H1 (cell line): ENCODE results near the gene IL36RN. TPM values are rescaled to one million over a fixed set of nuclear protein-coding genes. Genes with fewer than 3 reads are reported as not detected.

ENCODE experiments used
- CTCF ChIA-PET: fragments of 300-600 bp; sonication (Branson Sonifier 250); formaldehyde crosslinking; loops from one replicate; lab custom pipeline; 2021; ENCODE audit not compliant: partially characterized antibody; lab: Charles Lee
- POLR2A ChIA-PET: fragments of 300-600 bp; sonication (Branson Sonifier 250); formaldehyde crosslinking; loops from one replicate; lab custom pipeline; 2021; ENCODE audit warnings: inconsistent platforms; ENCODE audit not compliant: partially characterized antibody; lab: Charles Lee
- DNase-seq, 2 experiments: peaks; one replicate each; pipeline versions ENCODE4 v3.0.0 to v3.0.0-alpha.2; 2010 to 2022; ENCODE audit warnings: low spot score in 2 of 2, low read depth in 1 of 2, mixed read lengths in 1 of 2
- FAIRE-seq: peaks from 2 replicates; lab custom pipeline; 2011; peaks lifted over from hg19 to GRCh38; lab: Jason Lieb, UNC
- H2AFZ ChIP-seq: 2 replicates; pipeline ENCODE4 v1.8.1; 2012; ENCODE audit warnings: low read length, inconsistent platforms
- H2AK5ac ChIP-seq: 2 replicates; pipeline ENCODE4 v1.6.1; 2013; ENCODE audit warnings: low read depth, low read length
- H2BK120ac ChIP-seq: replicated peaks from 2 replicates; pipeline ENCODE3; 2013; ENCODE audit warnings: low read depth, low read length, inconsistent platforms
- H2BK12ac ChIP-seq: 2 replicates; pipeline ENCODE4 v1.6.1; 2013; ENCODE audit warnings: low read depth, low read length
- H2BK15ac ChIP-seq: 2 replicates; pipeline ENCODE4 v1.6.1; 2013; ENCODE audit warnings: low read length
- H2BK20ac ChIP-seq: 2 replicates; pipeline ENCODE4 v1.6.1; 2013; ENCODE audit warnings: low read length
- H2BK5ac ChIP-seq: 2 replicates; pipeline ENCODE4 v1.6.1; 2013; ENCODE audit warnings: low read depth, low read length
- H3K14ac ChIP-seq: 2 replicates; pipeline ENCODE4 v1.6.1; 2013; ENCODE audit warnings: inconsistent platforms; ENCODE audit not compliant: insufficient read length
- H3K18ac ChIP-seq: 2 replicates; pipeline ENCODE4 v1.6.1; 2013; ENCODE audit warnings: low read length; ENCODE audit errors: extremely low read depth
- H3K23ac ChIP-seq: 2 replicates; pipeline ENCODE4 v1.6.1; 2013; ENCODE audit warnings: inconsistent platforms; ENCODE audit not compliant: insufficient read length
- H3K23me2 ChIP-seq: 2 replicates; pipeline ENCODE4 v1.6.1; 2013; ENCODE audit warnings: low read depth, low read length
- H3K27ac ChIP-seq: 2 replicates; pipeline ENCODE4 v1.6.1; 2011; ENCODE audit warnings: low read depth, low read length, inconsistent platforms
- H3K27me3 ChIP-seq, 4 experiments: replicated peaks in 1 of 4; 1 replicate in 1 of 4; 2 replicates in 3 of 4; pipeline versions ENCODE4 v1.6.1 to v1.8.1; 2011 to 2013; ENCODE audit warnings: low read length in 3 of 4, mild to moderate bottlenecking in 3 of 4, inconsistent platforms in 2 of 4, mixed read lengths in 2 of 4, moderate library complexity in 1 of 4; ENCODE audit not compliant: control insufficient read depth in 3 of 4, insufficient read depth in 3 of 4; ENCODE audit errors: extremely low read depth in 1 of 4
- H3K36me3 ChIP-seq, 4 experiments: 2 replicates each; pipeline versions ENCODE4 v1.6.1 to v1.8.1; 2011 to 2013; ENCODE audit warnings: mild to moderate bottlenecking in 4 of 4, low read length in 3 of 4, moderate library complexity in 2 of 4, control low read depth in 1 of 4, inconsistent platforms in 1 of 4; ENCODE audit not compliant: insufficient read depth in 4 of 4, control insufficient read depth in 2 of 4
- H3K4ac ChIP-seq: replicated peaks from 2 replicates; pipeline ENCODE3; 2013; ENCODE audit warnings: low read length, low read depth, mixed read lengths, inconsistent platforms; ENCODE audit not compliant: insufficient read length
- H3K4me1 ChIP-seq, 4 experiments: replicated peaks in 1 of 4; 1 replicate in 1 of 4; 2 replicates in 3 of 4; pipeline versions ENCODE4 v1.6.1 to v1.8.1; 2011 to 2013; ENCODE audit warnings: low read length in 3 of 4, inconsistent platforms in 2 of 4, mixed read lengths in 1 of 4; ENCODE audit not compliant: insufficient read depth in 4 of 4, control insufficient read depth in 3 of 4
- H3K4me2 ChIP-seq, 2 experiments: 2 replicates each; pipeline versions ENCODE4 v1.6.1 to v1.8.1; 2011 to 2013; ENCODE audit warnings: low read depth in 2 of 2, low read length in 2 of 2, control low read depth in 1 of 2, inconsistent platforms in 1 of 2, mild to moderate bottlenecking in 1 of 2; ENCODE audit not compliant: insufficient read depth in 1 of 2
- H3K4me3 ChIP-seq, 4 experiments: fragments of 200-600, 300-600 bp in 1 of 4; sonication (generic), shearing (Covaris generic), sonication (Bioruptor Twin) in 1 of 4; 2 replicates each; pipeline versions ENCODE4 v1.5.1 to v1.8.1; 2011 to 2016; ENCODE audit warnings: low read length in 4 of 4, low read depth in 3 of 4, control low read depth in 2 of 4, inconsistent platforms in 2 of 4, mild to moderate bottlenecking in 2 of 4, mixed read lengths in 1 of 4, moderate library complexity in 1 of 4; ENCODE audit not compliant: insufficient read depth in 2 of 4; ENCODE audit errors: extremely low read depth in 1 of 4
- H3K56ac ChIP-seq: replicated peaks from 2 replicates; pipeline ENCODE3; 2013; ENCODE audit warnings: low read depth, mild to moderate bottlenecking, mixed read lengths, low read length, inconsistent platforms; ENCODE audit not compliant: insufficient read length
- H3K79me1 ChIP-seq: 2 replicates; pipeline ENCODE4 v1.6.1; 2013; ENCODE audit warnings: low read depth, low read length, control low read depth
- H3K79me2 ChIP-seq, 2 experiments: 2 replicates each; pipeline versions ENCODE4 v1.6.1 to v1.8.1; 2012 to 2013; ENCODE audit warnings: low read length in 2 of 2, mild to moderate bottlenecking in 2 of 2, inconsistent platforms in 1 of 2; ENCODE audit not compliant: insufficient read depth in 2 of 2, control insufficient read depth in 1 of 2
- H3K9ac ChIP-seq, 4 experiments: replicated peaks in 1 of 4; 1 replicate in 1 of 4; 2 replicates in 3 of 4; pipeline versions ENCODE4 v1.6.1 to v1.8.1; 2011 to 2013; ENCODE audit warnings: low read depth in 3 of 4, low read length in 3 of 4, control low read depth in 2 of 4, mild to moderate bottlenecking in 2 of 4, moderate library complexity in 2 of 4, inconsistent platforms in 1 of 4; ENCODE audit errors: extremely low read depth in 1 of 4
- H3K9me3 ChIP-seq, 2 experiments: 2 replicates each; pipeline versions ENCODE4 v1.6.1 to v1.8.1; 2012 to 2013; ENCODE audit warnings: mild to moderate bottlenecking in 2 of 2, moderate library complexity in 2 of 2, control low read depth in 1 of 2, inconsistent platforms in 1 of 2, low read depth in 1 of 2, low read length in 1 of 2, mixed read lengths in 1 of 2; ENCODE audit not compliant: insufficient read depth in 2 of 2
- H4K20me1 ChIP-seq, 2 experiments: replicated peaks in 1 of 2; 2 replicates each; pipeline versions ENCODE3 to v1.8.1; 2011 to 2013; ENCODE audit warnings: inconsistent platforms in 2 of 2, low read length in 2 of 2, mild to moderate bottlenecking in 1 of 2; ENCODE audit not compliant: insufficient read depth in 2 of 2, control insufficient read depth in 1 of 2
- H4K5ac ChIP-seq: 2 replicates; pipeline ENCODE4 v1.6.1; 2013; ENCODE audit warnings: low read length, low read depth, mixed read lengths, inconsistent platforms; ENCODE audit not compliant: insufficient read length
- H4K8ac ChIP-seq: 2 replicates; pipeline ENCODE4 v1.8.0; 2013; ENCODE audit warnings: mild to moderate bottlenecking, moderate library complexity, low read length, inconsistent platforms; ENCODE audit not compliant: insufficient read depth; ENCODE audit errors: extremely low read depth
- H4K91ac ChIP-seq: replicated peaks from 2 replicates; pipeline ENCODE3; 2013; ENCODE audit warnings: low read length, mixed read lengths, inconsistent platforms; ENCODE audit not compliant: insufficient read length
- BACH1 ChIP-seq: IDR thresholded peaks from 2 replicates; pipeline ENCODE4 v1.6.1; 2012; ENCODE audit warnings: low read length, improper control_type of control experiment
- RNF2 ChIP-seq: fragments of 200-900, 300-1000 bp; sonication (generic); IDR thresholded peaks from 2 replicates; pipeline ENCODE4 v1.7.1; 2016; ENCODE audit warnings: borderline replicate concordance, low read depth, mild to moderate bottlenecking, antibody characterized with exemption, low read length; ENCODE audit not compliant: poor library complexity, severe bottlenecking; ENCODE audit errors: missing control alignments
- WGBS, 2 experiments: shearing (Covaris generic) in 1 of 2; methylation state at CpG; one replicate each; pipeline versions ENCODE4 v1.1.6 to v1.1.7; 2013 to 2015; ENCODE audit warnings: low lambda C conversion rate in 2 of 2, mixed read lengths in 2 of 2, inconsistent platforms in 1 of 2, low coverage in 1 of 2, missing lambda C conversion rate in 1 of 2; ENCODE audit not compliant: insufficient replicate concordance in 2 of 2, insufficient coverage in 1 of 2, insufficient read length in 1 of 2; ENCODE audit errors: extremely low coverage in 1 of 2, missing lambda C conversion rate in 1 of 2; 5-methylcytosine and 5-hydroxymethylcytosine counted together
- polyA plus RNA-seq, 7 experiments: library from polyadenylated mRNA; depleted of rRNA in 3 of 7; stranded (reverse) in 5 of 7; unstranded in 2 of 7; fragments of >200 nt in 5 of 7; fragments of 200-250 nt in 2 of 7; gene quantifications; 1 replicate in 5 of 7; 2 replicates in 1 of 7; 4 replicates in 1 of 7; pipeline versions ENCODE4 v1.2.1 to v1.2.3, GENCODE V29; 2011 to 2013; ENCODE audit warnings: missing spikeins in 2 of 7, mixed read lengths in 2 of 7
- total RNA-seq: library from RNA; stranded (reverse); fragmentation: NEBNext Ultra II Directional; extraction: Animal tissue kit (Norgen Biotek cat#: 25700); gene quantifications from 2 replicates; pipeline ENCODE4 v1.2.1, GENCODE V29; 2021

The IL36RN gene
- total and polyA plus RNA-seq, 2 of the 8 experiments (the other 6 are each of a cell fraction or from before 2014, with no cell fraction given) = not detected

DNA sequence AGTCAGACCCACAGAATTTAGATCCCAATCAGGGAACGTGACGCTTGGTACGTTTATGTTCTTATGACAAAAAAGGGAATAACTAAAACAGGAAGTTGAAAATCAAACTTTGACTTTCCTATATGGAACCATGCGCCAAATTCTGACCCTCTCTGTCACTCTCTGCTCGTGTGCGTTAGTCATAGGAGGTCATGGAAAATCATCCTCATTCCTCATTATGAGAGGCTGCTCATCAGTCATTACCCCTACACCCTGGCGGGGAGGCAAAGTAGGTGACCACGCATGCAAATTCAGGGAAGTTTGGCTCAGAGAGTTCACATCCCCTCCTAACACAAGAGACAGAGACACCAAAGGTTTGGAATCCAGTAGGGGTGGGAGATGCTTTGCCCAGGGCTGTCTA is 24.3 kb downstream of the IL36RN start:
- Histone ChIP-seq H2BK20ac (no peak overlapping the region), H3K18ac (no peak overlapping the region), H4K8ac (no peak overlapping the region), H3K4me3 (no peak overlapping the region), H3K9ac (no peak overlapping the region), H3K27ac (no peak overlapping the region), H4K91ac (no peak overlapping the region), H3K4me1 (peaks cover 0 to 2% (median 0%) of the 10 kb centered on the region in 4 experiments; a peak in 1 of 7 replicates), H3K4ac (no peak overlapping the region), H3K14ac (no peak overlapping the region), H3K79me2 (no peaks in the 10 kb centered on the region), H3K36me3 (no peaks in the 10 kb centered on the region), H3K23me2 (no peaks in the 10 kb centered on the region), H3K27me3 (no peaks in the 10 kb centered on the region; a peak in 1 of 7 replicates), H2BK12ac (no peak overlapping the region), H3K23ac (no peak overlapping the region), H2AFZ (no peak overlapping the region), H2BK5ac (no peak overlapping the region), H4K5ac (no peak overlapping the region), H3K79me1 (no peaks in the 10 kb centered on the region), H2BK120ac (no peak overlapping the region), H3K9me3 (no peaks in the 10 kb centered on the region), H4K20me1 (no peaks in the 10 kb centered on the region), H2BK15ac (no peak overlapping the region), H3K4me2 (no peak overlapping the region), H2AK5ac (no peak overlapping the region), H3K56ac (no peak overlapping the region)
- ChIA-PET CTCF (interaction anchor here (0.9 to 11.0 kb wide), 4 partner anchors 9 to 114 kb away, joined by 3 to 159 read pairs (median 4); no protein-coding TSS in a partner anchor), POLR2A (no interaction called here)
- FAIRE-seq (no peak), DNase-seq (no peak)
- WGBS, 2 experiments = 93% methylated on average over 8 of the region's 8 CpGs; no CpG with 5 or more reads in 1 of the 2 experiments
- no peak for TF ChIP-seq BACH1
- no peak for TF ChIP-seq RNF2
